HCT116 (cell line): Measurements from ENCODE around the gene ASPA. TPM values are rescaled to one million over a fixed set of nuclear protein-coding genes. Genes with fewer than 3 reads are reported as not detected.

Experiments used
- ATAC-seq: fragments of 200-7000 bp; cut with Tn5 transposase; 2 replicates; pipeline ENCODE4 v1.9.1; 2020; ENCODE audit warnings: mild to moderate bottlenecking, moderate library complexity
- BruUV-seq: library from RNA; stranded (reverse); fragments of 400-500 nt; replicated peaks from 2 replicates; lab custom pipeline; 2021; lab: Mats Ljungman, UMichigan
- CTCF ChIA-PET: fragments of 300-600 bp; sonication (Branson Sonifier 250); formaldehyde crosslinking; loops from one replicate; lab custom pipeline; 2021; ENCODE audit warnings: antibody characterized with exemption; lab: Charles Lee
- POLR2A ChIA-PET: fragments of 300-600, 350-600 bp; sonication (Branson Sonifier 250); formaldehyde crosslinking; loops from one replicate; lab custom pipeline; 2021; ENCODE audit warnings: antibody characterized with exemption; lab: Charles Lee
- RAD21 ChIA-PET, 2 experiments: fragments of 300-600 bp; sonication (Branson Sonifier 250); formaldehyde crosslinking; loops; one replicate each; lab custom pipeline; 2023; ENCODE audit warnings: low total read pairs in 2 of 2; ENCODE audit not compliant: uncharacterized antibody in 2 of 2, unreplicated experiment in 2 of 2, low non-redundant PET in 1 of 2; lab: Charles Lee
- DNase-seq: peaks from one replicate; pipeline ENCODE4 v3.0.0-alpha.2; 2010; ENCODE audit warnings: low read depth, low spot score
- H2AFZ ChIP-seq: fragments of 200-600 bp; shearing (Covaris generic), sonication (generic); 2 replicates; pipeline ENCODE4 v1.6.1; 2017; ENCODE audit warnings: low read depth, mixed run types, mixed read lengths, antibody characterized with exemption, low read length; ENCODE audit not compliant: poor library complexity, severe bottlenecking
- H3K27ac ChIP-seq: 2 replicates; pipeline ENCODE4 v1.5.1; 2012; ENCODE audit warnings: low read depth, low read length
- H3K27me3 ChIP-seq: fragments of 200-600 bp; sonication (generic); 2 replicates; pipeline ENCODE4 v1.6.1; 2016; ENCODE audit warnings: mixed run types, low read length, mixed read lengths; ENCODE audit not compliant: insufficient read depth
- H3K36me3 ChIP-seq, 2 experiments: fragments of 200-500 bp in 1 of 2; fragments of 200-600 bp in 1 of 2; sonication (Bioruptor generic) in 1 of 2; sonication (generic) in 1 of 2; 2 replicates each; pipeline versions ENCODE4 v1.5.1 to v1.6.1; 2014 to 2016; ENCODE audit warnings: low read length in 2 of 2, inconsistent platforms in 1 of 2, mixed read lengths in 1 of 2, mixed run types in 1 of 2; ENCODE audit not compliant: insufficient read depth in 2 of 2, control insufficient read depth in 1 of 2
- H3K4me1 ChIP-seq, 2 experiments: fragments of 200-600 bp in 1 of 2; sonication (generic) in 1 of 2; 2 replicates each; pipeline versions ENCODE4 v1.5.1 to v1.6.1; 2012 to 2017; ENCODE audit warnings: low read length in 2 of 2, inconsistent platforms in 1 of 2, mild to moderate bottlenecking in 1 of 2, mixed read lengths in 1 of 2, mixed run types in 1 of 2, moderate library complexity in 1 of 2; ENCODE audit not compliant: insufficient read depth in 2 of 2, control insufficient read depth in 1 of 2
- H3K4me2 ChIP-seq: fragments of 200-600 bp; sonication (generic); 2 replicates; pipeline ENCODE4 v1.6.1; 2017; ENCODE audit warnings: mixed run types, low read length, mixed read lengths
- H3K4me3 ChIP-seq, 2 experiments: fragments of 200-600 bp in 1 of 2; sonication (generic) in 1 of 2; replicated peaks in 1 of 2; 2 replicates each; pipeline ENCODE4 v1.5.1; 2011 to 2016; ENCODE audit warnings: low read length in 2 of 2, control low read depth in 1 of 2, low read depth in 1 of 2, mild to moderate bottlenecking in 1 of 2, mixed read lengths in 1 of 2, mixed run types in 1 of 2
- H3K79me2 ChIP-seq: fragments of 200-600 bp; sonication (generic); 2 replicates; pipeline ENCODE4 v1.6.1; 2017; ENCODE audit warnings: mild to moderate bottlenecking, mixed run types, low read length, moderate library complexity, mixed read lengths; ENCODE audit not compliant: insufficient read depth
- H3K9ac ChIP-seq: fragments of 200-600 bp; sonication (generic); 2 replicates; pipeline ENCODE4 v1.6.1; 2016; ENCODE audit warnings: low read length, mixed read lengths
- H3K9me2 ChIP-seq: fragments of 200-600 bp; sonication (generic), shearing (Covaris generic); 2 replicates; pipeline ENCODE4 v1.6.1; 2017; ENCODE audit warnings: mixed run types, mild to moderate bottlenecking, moderate library complexity; ENCODE audit not compliant: insufficient read depth
- H3K9me3 ChIP-seq, 2 experiments: fragments of 200-500 bp in 1 of 2; fragments of 200-600 bp in 1 of 2; sonication (Bioruptor generic) in 1 of 2; sonication (generic) in 1 of 2; 2 replicates each; pipeline ENCODE4 v1.6.1; 2014 to 2017; ENCODE audit warnings: low read length in 2 of 2, mixed read lengths in 2 of 2, inconsistent platforms in 1 of 2, low read depth in 1 of 2, mild to moderate bottlenecking in 1 of 2, mixed run types in 1 of 2, moderate library complexity in 1 of 2; ENCODE audit not compliant: control insufficient read depth in 1 of 2, insufficient read depth in 1 of 2
- H4K20me1 ChIP-seq: fragments of 200-600 bp; sonication (generic), shearing (Covaris generic); 2 replicates; pipeline ENCODE4 v1.6.1; 2017; ENCODE audit warnings: mixed run types, mild to moderate bottlenecking, moderate library complexity; ENCODE audit not compliant: insufficient read depth
- CEBPB ChIP-seq: IDR thresholded peaks from 2 replicates; pipeline ENCODE4 v1.6.1; 2012; ENCODE audit warnings: low read depth
- EGR1 ChIP-seq: IDR thresholded peaks from 2 replicates; pipeline ENCODE4 v1.6.1; 2012; ENCODE audit warnings: low read depth
- ELF1 ChIP-seq: IDR thresholded peaks from 2 replicates; pipeline ENCODE4 v1.6.1; 2012; ENCODE audit warnings: low read depth, borderline replicate concordance
- EZH2phosphoT487 ChIP-seq: fragments of 200-600 bp; IDR thresholded peaks from 2 replicates; pipeline ENCODE4 v1.6.1; 2018; ENCODE audit warnings: antibody characterized with exemption, borderline replicate concordance
- FOSL1 ChIP-seq: IDR thresholded peaks from 2 replicates; pipeline ENCODE4 v1.6.1; 2012; ENCODE audit warnings: low read depth
- JUND ChIP-seq: IDR thresholded peaks from 2 replicates; pipeline ENCODE4 v1.6.1; 2012
- POLR2A ChIP-seq: IDR thresholded peaks from 2 replicates; pipeline ENCODE4 v1.7.0; 2011; ENCODE audit warnings: borderline replicate concordance; ENCODE audit not compliant: insufficient read depth, insufficient read length; ENCODE audit errors: extremely low read depth
- POLR2AphosphoS5 ChIP-seq: IDR thresholded peaks from 2 replicates; pipeline ENCODE4 v1.6.1; 2011; ENCODE audit warnings: mild to moderate bottlenecking, low read depth, low read length, moderate library complexity
- SIN3A ChIP-seq: IDR thresholded peaks from 2 replicates; pipeline ENCODE4 v1.6.1; 2012; ENCODE audit warnings: low read depth
- SRF ChIP-seq: IDR thresholded peaks from 2 replicates; pipeline ENCODE4 v1.6.1; 2012; ENCODE audit warnings: low read depth
- ZNF274 ChIP-seq: fragments of 200-500 bp; sonication (Bioruptor generic); IDR thresholded peaks from 2 replicates; pipeline ENCODE4 v1.6.1; 2014; ENCODE audit warnings: mild to moderate bottlenecking, low read depth, low read length, inconsistent platforms
- intact Hi-C: fragments of 100-400 bp; cut with micrococcal nuclease; formaldehyde crosslinking; loops from 2 replicates; pipeline ENCODE4 v1.10.0; 2022
- total RNA-seq: library from RNA; stranded (reverse); gene quantifications from one replicate; pipeline ENCODE4 v1.2.1, GENCODE V29; 2021; ENCODE audit not compliant: unreplicated experiment
- TF ChIP-seq, protein P1 (sequence below): IDR thresholded peaks from 2 replicates; pipeline ENCODE4 v1.6.1; 2012
- TF ChIP-seq, protein P2 (sequence below), 3 experiments: fragments of 200-600 bp in 1 of 3; sonication (generic) in 1 of 3; IDR thresholded peaks in 2 of 3; conservative IDR thresholded peaks in 1 of 3; 2 replicates each; pipeline ENCODE4 v1.5.1; 2012 to 2017; ENCODE audit warnings: low read depth in 2 of 3, low read length in 2 of 3, antibody characterized with exemption in 1 of 3, borderline replicate concordance in 1 of 3, control low read depth in 1 of 3, mild to moderate bottlenecking in 1 of 3, mixed read lengths in 1 of 3, mixed run types in 1 of 3, moderate library complexity in 1 of 3; ENCODE audit not compliant: insufficient read depth in 1 of 3
- TF ChIP-seq, protein P3 (sequence below): IDR thresholded peaks from 2 replicates; pipeline ENCODE4 v1.6.1; 2011; ENCODE audit warnings: mild to moderate bottlenecking, low read length, moderate library complexity; ENCODE audit not compliant: insufficient replicate concordance; ENCODE audit errors: extremely low read depth

The ASPA gene
- total RNA-seq, 1 experiment from 2014 or later, result not detected

DNA sequence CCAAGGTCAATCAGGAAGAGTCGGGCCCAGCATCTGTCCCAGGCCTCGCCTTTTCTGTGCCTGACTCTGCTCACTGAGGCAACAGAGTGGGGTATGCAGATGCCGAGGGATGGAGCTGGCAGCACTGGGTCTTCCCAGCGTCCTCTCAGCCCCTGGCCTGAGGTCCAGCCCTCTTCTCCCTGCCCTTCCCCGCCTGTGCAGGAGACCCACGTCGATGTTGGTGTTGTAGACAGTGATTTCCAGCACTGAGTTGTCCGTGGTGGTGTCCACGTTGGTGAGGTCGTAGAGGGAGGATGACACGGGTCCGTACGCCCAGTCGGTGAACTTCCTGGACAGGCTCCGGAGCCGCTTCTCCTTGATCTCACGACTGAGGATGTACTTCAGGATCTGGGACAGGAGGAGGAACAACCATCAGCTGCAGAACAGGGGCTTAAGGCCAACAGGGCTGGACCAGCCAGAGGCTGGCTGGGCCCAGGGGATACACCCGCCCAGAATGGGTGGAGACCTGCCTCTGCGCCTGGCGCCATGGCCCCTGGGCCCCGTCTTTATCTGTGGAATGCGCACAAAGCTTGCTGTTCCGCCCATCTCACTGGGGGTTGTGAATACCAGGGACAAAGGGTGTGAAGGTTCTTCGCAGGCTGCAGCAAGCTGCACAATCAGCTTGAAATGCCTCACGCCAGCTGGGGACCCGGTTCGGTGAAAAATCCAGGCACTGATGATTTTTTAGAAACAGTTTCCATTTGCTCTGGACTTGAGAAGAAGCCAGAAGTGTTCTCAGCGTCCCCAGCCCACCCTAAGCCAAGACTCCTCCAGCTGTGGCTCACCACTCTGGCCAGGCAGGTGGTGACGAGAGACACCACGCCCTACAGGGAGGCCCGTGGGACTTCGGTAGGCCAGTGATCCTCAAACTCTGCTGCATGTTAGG is 54.3 kb downstream of the ASPA start:
- no peak overlapping the region for H2AFZ ChIP-seq
- no peak for DNase-seq
- no peaks in the 10 kb centered on the region for H3K27me3 ChIP-seq
- POLR2A ChIA-PET, result no interaction called here
- H4K20me1 ChIP-seq, result no peaks in the 10 kb centered on the region
- H3K9me3 ChIP-seq, result no peaks in the 10 kb centered on the region
- no peak for ATAC-seq
- intact Hi-C loops, result loop anchor here (10.0 kb wide), 1 partner anchor 485 kb away; no protein-coding TSS in a partner anchor
- CTCF ChIA-PET, result no interaction called here
- H3K79me2 ChIP-seq, result no peaks in the 10 kb centered on the region
- H3K4me3 ChIP-seq, result no peak overlapping the region
- H3K9ac ChIP-seq, result no peak overlapping the region
- no peak overlapping the region for H3K4me2 ChIP-seq
- no peaks in the 10 kb centered on the region for H3K9me2 ChIP-seq
- RAD21 ChIA-PET, result no interaction called here
- peaks cover 5 to 7% of the 10 kb centered on the region in 2 experiments; a peak in 3 of 4 replicates for H3K4me1 ChIP-seq
- TF ChIP-seq CEBPB, result no peak
- no peak for TF ChIP-seq FOSL1
- TF ChIP-seq SIN3A, result no peak
- TF ChIP-seq ZNF274, result no peak
- TF ChIP-seq, protein P1, sequence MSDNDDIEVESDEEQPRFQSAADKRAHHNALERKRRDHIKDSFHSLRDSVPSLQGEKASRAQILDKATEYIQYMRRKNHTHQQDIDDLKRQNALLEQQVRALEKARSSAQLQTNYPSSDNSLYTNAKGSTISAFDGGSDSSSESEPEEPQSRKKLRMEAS, result no peak
- no peak for TF ChIP-seq EGR1
- TF ChIP-seq, protein P2, sequence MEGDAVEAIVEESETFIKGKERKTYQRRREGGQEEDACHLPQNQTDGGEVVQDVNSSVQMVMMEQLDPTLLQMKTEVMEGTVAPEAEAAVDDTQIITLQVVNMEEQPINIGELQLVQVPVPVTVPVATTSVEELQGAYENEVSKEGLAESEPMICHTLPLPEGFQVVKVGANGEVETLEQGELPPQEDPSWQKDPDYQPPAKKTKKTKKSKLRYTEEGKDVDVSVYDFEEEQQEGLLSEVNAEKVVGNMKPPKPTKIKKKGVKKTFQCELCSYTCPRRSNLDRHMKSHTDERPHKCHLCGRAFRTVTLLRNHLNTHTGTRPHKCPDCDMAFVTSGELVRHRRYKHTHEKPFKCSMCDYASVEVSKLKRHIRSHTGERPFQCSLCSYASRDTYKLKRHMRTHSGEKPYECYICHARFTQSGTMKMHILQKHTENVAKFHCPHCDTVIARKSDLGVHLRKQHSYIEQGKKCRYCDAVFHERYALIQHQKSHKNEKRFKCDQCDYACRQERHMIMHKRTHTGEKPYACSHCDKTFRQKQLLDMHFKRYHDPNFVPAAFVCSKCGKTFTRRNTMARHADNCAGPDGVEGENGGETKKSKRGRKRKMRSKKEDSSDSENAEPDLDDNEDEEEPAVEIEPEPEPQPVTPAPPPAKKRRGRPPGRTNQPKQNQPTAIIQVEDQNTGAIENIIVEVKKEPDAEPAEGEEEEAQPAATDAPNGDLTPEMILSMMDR (IDR thresholded peaks at IDR 0.05 in 2 of 3, conservative IDR thresholded peaks at IDR 0.05 in 1 of 3; ENCODE audit: borderline replicate concordance in 1 of 3, insufficient read depth in 1 of 3, low read depth in 2 of 3, low read length in 2 of 3), result no peak
- TF ChIP-seq, protein P3, sequence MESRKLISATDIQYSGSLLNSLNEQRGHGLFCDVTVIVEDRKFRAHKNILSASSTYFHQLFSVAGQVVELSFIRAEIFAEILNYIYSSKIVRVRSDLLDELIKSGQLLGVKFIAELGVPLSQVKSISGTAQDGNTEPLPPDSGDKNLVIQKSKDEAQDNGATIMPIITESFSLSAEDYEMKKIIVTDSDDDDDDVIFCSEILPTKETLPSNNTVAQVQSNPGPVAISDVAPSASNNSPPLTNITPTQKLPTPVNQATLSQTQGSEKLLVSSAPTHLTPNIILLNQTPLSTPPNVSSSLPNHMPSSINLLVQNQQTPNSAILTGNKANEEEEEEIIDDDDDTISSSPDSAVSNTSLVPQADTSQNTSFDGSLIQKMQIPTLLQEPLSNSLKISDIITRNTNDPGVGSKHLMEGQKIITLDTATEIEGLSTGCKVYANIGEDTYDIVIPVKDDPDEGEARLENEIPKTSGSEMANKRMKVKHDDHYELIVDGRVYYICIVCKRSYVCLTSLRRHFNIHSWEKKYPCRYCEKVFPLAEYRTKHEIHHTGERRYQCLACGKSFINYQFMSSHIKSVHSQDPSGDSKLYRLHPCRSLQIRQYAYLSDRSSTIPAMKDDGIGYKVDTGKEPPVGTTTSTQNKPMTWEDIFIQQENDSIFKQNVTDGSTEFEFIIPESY, result no peak
- TF ChIP-seq EZH2phosphoT487, result no peak
- no peak for TF ChIP-seq ELF1
- TF ChIP-seq POLR2A, result no peak
- TF ChIP-seq POLR2AphosphoS5, result no peak
- no peak for TF ChIP-seq SRF
- no peak for TF ChIP-seq JUND
- BruUV-seq, result no TSS peak
- H3K27ac ChIP-seq, result no peak overlapping the region
- H3K36me3 ChIP-seq, result no peaks in the 10 kb centered on the region
